ENCODE data around the gene EZH2.

EZH2 gene

GRCh38 chr7:148804343-148805235 is 79.5 kb downstream of the EZH2 start:
- DNase-seq = no peak

GRCh38 chr7:148803094-148803493 is 81.0 kb downstream of the EZH2 start:
- DNase-seq = no peak

- DNase-seq = no peak
These were observed 82.0 kb downstream of the EZH2 start for GRCh38 chr7:148802101-148802493.

GRCh38 chr7:148800677-148801076 is 83.4 kb downstream of the EZH2 start:
- DNase-seq = no peak

- DNase-seq = no peak
These were observed 84.1 kb downstream of the EZH2 start for GRCh38 chr7:148799893-148800555.

GRCh38 chr7:148796841-148797240 is 87.2 kb downstream of the EZH2 start:
- no peak for DNase-seq

- DNase-seq = no peak
These were observed 89.6 kb downstream of the EZH2 start for GRCh38 chr7:148794476-148794875.

GRCh38 chr7:148793590-148793989 is 90.5 kb downstream of the EZH2 start:
- no peak for DNase-seq

GRCh38 chr7:148791546-148791945 is 92.5 kb downstream of the EZH2 start:
- DNase-seq = no peak

GRCh38 chr7:148790850-148791249 is 93.2 kb downstream of the EZH2 start:
- DNase-seq = no peak

GRCh38 chr7:148790131-148790726 is 93.9 kb downstream of the EZH2 start:
- no peak for DNase-seq

- DNase-seq = no peak
These were observed 94.9 kb downstream of the EZH2 start for GRCh38 chr7:148789220-148789619.

GRCh38 chr7:148787571-148788295 is 96.4 kb downstream of the EZH2 start:
- DNase-seq = no peak

GRCh38 chr7:148783801-148784527 is 100.1 kb downstream of the EZH2 start:
- DNase-seq = peak in 1 of 2 experiments; percentile 18

- DNase-seq = no peak
These were observed 101.2 kb downstream of the EZH2 start for GRCh38 chr7:148782757-148783456.

GRCh38 chr7:148774471-148774870 is 109.6 kb downstream of the EZH2 start:
- DNase-seq = no peak

GRCh38 chr7:148773334-148773733 is 110.8 kb downstream of the EZH2 start:
- no peak for DNase-seq

GRCh38 chr7:148772297-148773089 is 111.6 kb downstream of the EZH2 start:
- DNase-seq = no peak

- DNase-seq = no peak
These were observed 114.1 kb downstream of the EZH2 start for GRCh38 chr7:148770004-148770403.

- DNase-seq = no peak
These were observed 120.5 kb downstream of the EZH2 start for GRCh38 chr7:148763622-148764021.
